ENCODE data around the gene DST.

The DST gene

DNA sequence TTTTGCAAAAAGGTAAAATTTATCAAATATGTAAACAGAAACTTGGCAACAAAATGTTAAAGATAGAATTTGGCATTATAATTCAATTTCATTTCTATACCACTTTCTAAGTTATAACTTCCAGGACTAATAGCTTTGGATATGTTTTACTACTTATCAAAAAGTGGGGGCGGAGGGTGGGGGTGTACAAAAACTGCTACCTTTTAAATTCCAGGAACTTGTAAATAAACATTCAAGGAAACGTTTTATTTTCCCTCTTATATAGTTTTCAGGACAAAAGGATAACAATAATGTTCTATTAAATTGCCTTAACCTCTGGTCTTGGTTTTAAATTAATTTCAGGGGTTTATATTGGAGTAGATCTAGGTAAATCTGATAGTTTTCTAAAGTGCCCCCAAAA is 103.8 kb downstream of the DST start:
- no peak for DNase-seq (ENCODE audit: low read depth, low spot score)

- no peak for DNase-seq (ENCODE audit: low read depth, low spot score)
Observed at GRCh38 chr6:56537223-56537770, 105.4 kb downstream of the DST start.

GRCh38 chr6:56536536-56536935 is 106.2 kb downstream of the DST start:
- DNase-seq (ENCODE audit: low read depth, low spot score), result no peak

DNA sequence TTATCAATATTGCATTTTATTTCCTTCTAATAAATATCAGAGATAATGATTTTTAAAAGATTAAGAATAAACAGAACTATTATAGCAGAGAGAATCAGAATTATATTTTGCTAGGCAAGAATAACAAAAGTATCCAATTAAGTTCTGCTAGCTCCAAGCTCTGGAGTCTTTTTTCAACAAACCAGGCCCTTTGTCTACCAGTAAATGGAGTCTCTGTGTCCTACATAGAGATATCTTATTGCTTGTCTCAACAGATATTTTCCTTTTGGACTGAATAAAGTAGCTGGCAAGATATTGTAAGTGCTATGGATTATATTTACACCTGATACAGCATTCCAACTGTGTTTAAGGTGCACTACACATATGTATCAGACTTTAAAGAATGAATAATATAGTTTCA is 107.1 kb downstream of the DST start:
- no peak for DNase-seq (ENCODE audit: low read depth, low spot score)

DNA sequence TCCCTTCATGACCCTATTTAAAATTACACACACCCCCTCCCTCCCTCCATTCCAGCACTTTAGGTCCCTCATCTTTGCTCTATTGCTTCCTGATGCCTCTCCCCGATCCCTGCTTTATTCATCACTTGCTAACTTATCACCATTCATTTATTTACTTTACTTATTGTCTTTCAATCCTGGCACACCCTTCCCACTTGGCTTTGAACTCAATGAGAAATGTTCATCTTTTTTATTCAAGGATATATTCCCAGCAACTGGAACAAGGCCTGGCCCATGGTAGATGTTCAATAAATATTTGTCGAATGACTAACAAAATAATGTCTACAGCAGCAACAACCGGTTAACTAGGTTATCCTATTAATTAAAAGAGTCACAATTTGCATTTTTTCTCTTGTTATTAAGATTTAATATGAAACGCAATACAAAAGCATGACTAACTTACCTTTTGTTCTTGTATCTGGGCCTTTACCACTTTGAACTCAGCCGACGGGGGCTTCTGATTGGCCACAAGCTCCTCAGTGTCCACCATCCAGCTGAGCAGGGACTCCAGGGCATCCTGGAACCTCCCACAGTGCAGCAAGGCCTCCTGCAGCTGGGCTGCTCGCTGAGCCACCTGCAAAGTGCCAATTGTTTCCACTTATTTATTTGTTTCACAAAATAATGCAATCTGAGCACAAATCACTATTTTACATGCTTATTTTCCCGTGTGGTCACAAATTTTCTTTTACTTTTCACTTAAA is 107.8 kb downstream of the DST start:
- DNase-seq (ENCODE audit: low read depth, low spot score), result no peak

GRCh38 chr6:56532766-56533551 is 109.7 kb downstream of the DST start:
- no peak for DNase-seq (ENCODE audit: low read depth, low spot score)

- DNase-seq (ENCODE audit: low read depth, low spot score), result no peak
Observed at GRCh38 chr6:56531839-56532595, 110.7 kb downstream of the DST start.

DNA sequence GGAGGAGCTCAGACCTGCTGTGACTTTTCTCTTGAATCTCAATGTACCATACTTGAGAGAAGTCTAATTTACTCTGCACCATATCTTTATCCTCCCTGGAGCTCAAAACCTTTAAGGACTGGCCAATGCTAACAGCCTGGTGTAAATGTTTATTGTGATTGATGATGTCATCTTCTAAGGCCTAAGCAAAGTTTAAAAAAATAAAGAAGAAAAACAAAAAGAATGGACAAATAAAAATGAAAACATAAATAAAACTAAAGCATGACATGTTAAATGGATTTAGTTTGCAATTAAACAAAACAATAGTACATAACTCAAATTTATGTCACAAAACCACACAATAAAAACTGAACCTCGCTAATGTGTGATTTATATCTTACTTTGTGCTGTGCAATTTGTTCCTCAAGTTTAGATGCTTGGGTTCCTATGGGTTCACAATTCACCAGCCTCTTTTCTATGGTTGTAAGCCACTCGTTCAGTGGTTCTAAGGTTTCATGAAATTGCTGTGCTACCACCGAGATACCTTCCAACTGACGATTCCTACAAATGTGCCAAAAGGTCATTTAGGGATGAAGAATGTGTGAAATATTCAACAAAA is 113.0 kb downstream of the DST start:
- no peak for DNase-seq (ENCODE audit: low read depth, low spot score)

DNA sequence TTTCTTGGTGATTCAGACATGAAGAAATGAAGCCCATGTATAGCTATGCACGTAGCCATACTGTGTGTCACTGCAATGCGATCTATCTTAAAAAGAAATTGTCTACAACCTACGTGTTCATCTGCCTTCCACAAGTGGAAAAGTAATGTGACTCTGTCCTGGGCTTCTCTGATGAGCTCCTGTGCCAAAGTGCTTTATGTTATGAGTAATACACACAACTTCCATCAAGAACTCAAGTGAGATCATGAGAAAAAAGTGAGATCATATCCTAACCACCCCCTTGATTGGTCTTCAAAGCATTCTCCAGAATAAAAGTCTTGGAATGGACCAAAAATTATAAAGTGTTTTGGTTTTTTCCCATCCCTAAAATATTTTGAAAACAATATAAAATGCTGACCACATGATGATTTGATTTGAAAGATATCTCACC is 114.3 kb downstream of the DST start:
- DNase-seq (ENCODE audit: low read depth, low spot score), result no peak

DNA sequence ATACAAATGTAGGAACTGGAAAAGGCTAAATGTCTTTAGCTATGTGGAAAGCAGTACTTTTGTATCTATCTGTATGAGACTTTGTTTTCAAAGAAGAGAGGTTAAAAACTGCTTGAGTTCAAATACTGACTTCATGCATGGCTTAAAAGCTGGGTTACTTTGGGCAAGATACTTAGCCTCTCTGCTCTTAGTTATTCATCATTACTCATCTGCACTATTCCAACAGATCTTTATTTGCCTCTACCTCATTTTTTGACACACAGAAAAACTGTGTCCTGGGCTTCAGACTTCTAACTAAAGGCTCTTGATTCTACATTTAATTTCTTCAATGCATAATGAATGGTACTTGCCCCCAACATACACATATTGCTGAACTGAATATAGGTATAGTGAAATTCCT is 114.8 kb downstream of the DST start:
- no peak for DNase-seq (ENCODE audit: low read depth, low spot score)

- no peak for DNase-seq (ENCODE audit: low read depth, low spot score)
Observed at GRCh38 chr6:56526860-56527544, 115.7 kb downstream of the DST start.

- no peak for DNase-seq (ENCODE audit: low read depth, low spot score)
Observed at GRCh38 chr6:56525974-56526789, 116.5 kb downstream of the DST start.

GRCh38 chr6:56524891-56525703 is 117.6 kb downstream of the DST start:
- no peak for DNase-seq (ENCODE audit: low read depth, low spot score)

DNA sequence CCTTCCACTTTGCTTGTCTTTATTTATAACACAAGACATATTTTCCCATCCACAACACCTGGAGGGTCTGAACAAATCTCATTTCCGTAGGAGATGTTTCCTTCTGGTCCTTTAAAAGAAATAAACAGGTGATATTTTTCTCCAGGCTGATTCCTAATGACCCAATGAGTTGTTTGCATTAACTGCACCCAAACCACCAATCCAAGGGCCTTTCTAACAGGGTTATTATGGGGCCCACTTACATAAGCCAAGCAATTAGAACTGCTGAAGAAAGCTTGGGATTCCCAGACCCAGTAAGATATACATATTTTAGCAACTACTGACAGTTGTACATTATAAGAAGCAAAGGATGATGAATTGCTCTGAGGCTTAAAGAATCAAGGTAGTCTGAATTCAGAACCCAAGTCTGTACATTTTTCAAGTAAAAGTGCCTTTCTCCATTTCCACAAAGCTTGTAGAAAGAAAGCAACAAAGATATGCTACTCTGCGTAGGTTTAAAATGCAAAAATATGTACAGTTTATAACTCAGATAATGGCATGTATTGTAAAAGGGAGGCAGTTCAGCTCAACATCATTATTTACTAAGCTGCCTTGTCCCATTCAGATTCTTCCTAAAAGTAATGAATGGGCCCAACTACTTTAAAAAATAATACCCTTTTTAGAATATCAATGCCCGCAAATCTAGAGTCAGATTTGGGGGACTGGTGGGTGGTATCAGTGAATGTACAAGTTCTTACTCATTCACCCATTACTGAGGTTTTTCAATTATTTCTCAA is 120.0 kb downstream of the DST start:
- no peak for DNase-seq (ENCODE audit: low read depth, low spot score)

DNA sequence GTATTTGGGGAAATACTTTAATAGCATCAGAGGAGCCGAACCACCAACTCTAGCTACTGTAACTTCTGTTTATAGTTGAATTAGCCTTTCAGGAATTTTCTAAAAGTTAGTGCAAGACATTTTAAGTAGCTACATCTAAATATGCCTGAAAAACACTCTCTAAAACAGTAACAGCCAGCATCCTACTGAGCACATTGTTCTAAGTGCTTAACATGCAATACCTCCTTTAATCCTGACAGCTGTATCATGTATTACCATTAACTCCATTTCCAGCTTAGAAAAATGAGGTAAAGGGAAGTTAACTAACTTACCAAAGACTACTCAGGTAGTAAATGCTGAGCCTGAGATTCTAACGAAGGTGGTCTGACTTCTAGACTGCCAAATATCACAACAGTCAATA is 120.7 kb downstream of the DST start:
- DNase-seq (ENCODE audit: low read depth, low spot score), result no peak

- no peak for DNase-seq (ENCODE audit: low read depth, low spot score)
Observed at GRCh38 chr6:56521454-56521853, 121.2 kb downstream of the DST start.

DNA sequence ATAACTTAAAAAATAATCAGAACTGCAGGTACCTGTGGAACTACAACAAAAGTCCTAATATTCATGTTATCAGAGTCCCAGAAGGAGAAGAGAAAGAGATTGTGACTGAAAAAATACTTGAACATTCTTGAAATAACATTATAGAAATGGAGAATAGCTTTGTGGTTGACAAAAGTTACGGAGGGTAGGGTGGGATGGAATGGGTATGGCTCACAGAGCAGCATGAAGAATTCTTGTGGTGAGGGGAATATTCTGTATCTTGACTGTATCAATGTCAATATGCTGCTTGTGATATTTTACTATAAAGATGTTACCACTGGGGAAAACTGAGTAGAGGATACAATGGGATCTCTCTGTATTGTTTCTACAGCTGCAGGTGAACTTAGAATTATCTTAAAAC is 122.5 kb downstream of the DST start:
- DNase-seq (ENCODE audit: low read depth, low spot score), result no peak

DNA sequence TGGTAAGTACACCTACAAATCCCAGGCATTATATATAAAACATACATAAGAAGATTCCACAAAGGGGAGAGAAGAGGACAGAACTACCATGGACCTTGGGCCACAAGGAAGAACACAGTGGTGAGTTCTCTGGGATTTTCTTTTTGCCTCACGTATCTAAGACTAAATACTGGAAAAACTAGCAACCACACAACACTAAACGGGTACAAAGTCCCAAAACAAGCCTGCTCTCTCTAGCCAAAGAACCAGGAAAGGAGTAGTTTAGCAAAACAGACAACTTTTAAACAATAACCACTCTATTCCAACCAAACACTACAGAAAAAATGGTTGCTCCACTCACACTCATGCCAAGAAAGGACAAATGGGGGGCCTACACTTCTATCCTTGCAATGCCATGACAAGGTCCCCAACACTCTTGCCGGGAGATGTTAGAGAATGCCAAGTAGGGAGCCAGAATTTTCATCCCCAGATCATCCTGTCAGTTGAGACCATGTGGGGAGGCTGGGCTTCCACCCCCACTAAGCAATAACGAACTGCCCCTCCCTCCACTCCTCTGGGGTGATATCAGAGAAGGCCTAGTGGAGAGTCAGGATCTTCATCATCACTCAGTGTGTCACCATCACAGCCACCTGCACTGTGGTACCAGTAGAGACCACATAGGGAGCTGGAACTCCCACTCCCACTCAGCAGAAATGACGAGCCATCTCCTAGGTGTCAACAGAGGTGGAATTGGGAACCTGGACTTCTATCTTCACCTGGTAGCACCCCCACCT is 123.5 kb downstream of the DST start:
- DNase-seq (ENCODE audit: low read depth, low spot score), result no peak
